Measurements from ENCODE around the gene ALOX15B.
A peak's percentile ranks its signal among the peaks of the same experiment; 100 is the strongest.

ALOX15B gene, protein sequence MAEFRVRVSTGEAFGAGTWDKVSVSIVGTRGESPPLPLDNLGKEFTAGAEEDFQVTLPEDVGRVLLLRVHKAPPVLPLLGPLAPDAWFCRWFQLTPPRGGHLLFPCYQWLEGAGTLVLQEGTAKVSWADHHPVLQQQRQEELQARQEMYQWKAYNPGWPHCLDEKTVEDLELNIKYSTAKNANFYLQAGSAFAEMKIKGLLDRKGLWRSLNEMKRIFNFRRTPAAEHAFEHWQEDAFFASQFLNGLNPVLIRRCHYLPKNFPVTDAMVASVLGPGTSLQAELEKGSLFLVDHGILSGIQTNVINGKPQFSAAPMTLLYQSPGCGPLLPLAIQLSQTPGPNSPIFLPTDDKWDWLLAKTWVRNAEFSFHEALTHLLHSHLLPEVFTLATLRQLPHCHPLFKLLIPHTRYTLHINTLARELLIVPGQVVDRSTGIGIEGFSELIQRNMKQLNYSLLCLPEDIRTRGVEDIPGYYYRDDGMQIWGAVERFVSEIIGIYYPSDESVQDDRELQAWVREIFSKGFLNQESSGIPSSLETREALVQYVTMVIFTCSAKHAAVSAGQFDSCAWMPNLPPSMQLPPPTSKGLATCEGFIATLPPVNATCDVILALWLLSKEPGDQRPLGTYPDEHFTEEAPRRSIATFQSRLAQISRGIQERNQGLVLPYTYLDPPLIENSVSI

GRCh38 chr17:8038954-8039610, at the start of gene ALOX15B:
Gene ALOX15B, plus strand, starts transcription at chr17:8039059. Its CDS starts 97 bp downstream, at chr17:8039156.
- peaks cover 17% of the 10 kb centered on the region for H3K4me1 ChIP-seq (ENCODE audit: insufficient read depth, poor library complexity, severe bottlenecking)

GRCh38 chr17:7989781-7990655, 48.8 kb upstream of the ALOX15B start:
- DNase-seq (ENCODE audit: low spot score) (peak; percentile 72), ATAC-seq (ENCODE audit: low read depth) (peak; percentile 69)
- H3K9me3 ChIP-seq (ENCODE audit: severe bottlenecking) = no peaks in the 10 kb centered on the region
- TF ChIP-seq CTCF (IDR thresholded peaks at IDR 0.05; ENCODE audit: poor library complexity, severe bottlenecking) = peak; percentile 97
- H3K36me3 ChIP-seq (ENCODE audit: low read depth) = no peaks in the 10 kb centered on the region
- H3K4me3 ChIP-seq (ENCODE audit: severe bottlenecking) = peak overlapping the region; percentile 48
- peak overlapping the region; percentile 11 for H3K27ac ChIP-seq (ENCODE audit: poor library complexity, severe bottlenecking)
- peaks cover 5% of the 10 kb centered on the region for H3K4me1 ChIP-seq (ENCODE audit: insufficient read depth, poor library complexity, severe bottlenecking)
- no peaks in the 10 kb centered on the region for H3K27me3 ChIP-seq (ENCODE audit: insufficient read depth, poor library complexity, severe bottlenecking)

More at GRCh38 chr17:8038954-8039610, at the start of gene ALOX15B:
- H3K27ac ChIP-seq (ENCODE audit: poor library complexity, severe bottlenecking) = no peak within 1 kb of the TSS
- H3K4me3 ChIP-seq (ENCODE audit: severe bottlenecking) = peak within 1 kb of the TSS; percentile 21
- ATAC-seq (ENCODE audit: low read depth) (peak; percentile 33; the same call in 1 of the 3 replicates), DNase-seq (ENCODE audit: low spot score) (no peak)
- H3K9me3 ChIP-seq (ENCODE audit: severe bottlenecking) = no peaks in the 10 kb centered on the region
- no peak for TF ChIP-seq CTCF (IDR thresholded peaks at IDR 0.05; ENCODE audit: poor library complexity, severe bottlenecking)
- H3K36me3 ChIP-seq (ENCODE audit: low read depth) = no peaks in the 10 kb centered on the region
- H3K27me3 ChIP-seq (ENCODE audit: insufficient read depth, poor library complexity, severe bottlenecking) = no peaks in the 10 kb centered on the region

GRCh38 chr17:7992516-7992915, 46.3 kb upstream of the ALOX15B start:
- DNase-seq (ENCODE audit: low spot score) (no peak), ATAC-seq (ENCODE audit: low read depth) (peak; percentile 76)
- H3K27me3 ChIP-seq (ENCODE audit: insufficient read depth, poor library complexity, severe bottlenecking) = no peaks in the 10 kb centered on the region
- H3K4me1 ChIP-seq (ENCODE audit: insufficient read depth, poor library complexity, severe bottlenecking) = peaks cover 5% of the 10 kb centered on the region
- H3K27ac ChIP-seq (ENCODE audit: poor library complexity, severe bottlenecking) = peak overlapping the region; percentile 12
- H3K4me3 ChIP-seq (ENCODE audit: severe bottlenecking) = no peak overlapping the region
- no peaks in the 10 kb centered on the region for H3K9me3 ChIP-seq (ENCODE audit: severe bottlenecking)
- H3K36me3 ChIP-seq (ENCODE audit: low read depth) = no peaks in the 10 kb centered on the region
- no peak for TF ChIP-seq CTCF (IDR thresholded peaks at IDR 0.05; ENCODE audit: poor library complexity, severe bottlenecking)

DNA sequence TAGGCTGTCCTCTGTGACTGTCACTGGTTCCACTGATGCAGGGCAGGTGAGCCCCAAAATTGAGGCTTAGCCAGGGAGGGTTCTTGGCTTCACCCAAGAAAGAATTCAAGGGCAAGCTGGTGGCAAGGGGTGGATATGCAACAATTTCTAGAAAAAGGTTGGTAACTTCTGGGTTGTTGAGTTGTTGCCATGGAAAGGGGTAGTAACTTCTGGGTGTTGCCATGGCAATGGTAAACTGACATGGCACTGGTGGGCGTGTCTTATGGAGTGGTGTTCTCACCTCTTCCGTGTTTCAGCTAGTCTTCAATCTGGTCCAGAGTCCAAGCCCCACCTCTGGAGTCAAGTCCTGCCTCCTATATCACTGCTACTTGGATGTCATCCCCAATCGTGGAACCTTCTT, 45.9 kb upstream of the ALOX15B start:
- Histone ChIP-seq H3K9me3 (ENCODE audit: severe bottlenecking) (no peaks in the 10 kb centered on the region), H3K36me3 (ENCODE audit: low read depth) (no peaks in the 10 kb centered on the region), H3K4me1 (ENCODE audit: insufficient read depth, poor library complexity, severe bottlenecking) (peaks cover 5% of the 10 kb centered on the region), H3K27ac (ENCODE audit: poor library complexity, severe bottlenecking) (peak overlapping the region; percentile 12), H3K4me3 (ENCODE audit: severe bottlenecking) (no peak overlapping the region), H3K27me3 (ENCODE audit: insufficient read depth, poor library complexity, severe bottlenecking) (no peaks in the 10 kb centered on the region)
- DNase-seq (ENCODE audit: low spot score) (no peak), ATAC-seq (ENCODE audit: low read depth) (no peak)
- no peak for TF ChIP-seq CTCF (IDR thresholded peaks at IDR 0.05; ENCODE audit: poor library complexity, severe bottlenecking)

All from RWPE2 (cell line).